TTC549 (cell line): ENCODE data around the gene ZFHX3.
"Not testable (repeated sequence)": the region's sequence is repeated elsewhere in the genome, so short reads cannot be mapped to it uniquely, and the experiment has no call there.

Experiments
- FAIRE-seq: peaks from 2 replicates; lab custom pipeline; 2012; peaks lifted over from hg19 to GRCh38; lab: Jason Lieb, UNC

Gene ZFHX3

GRCh38 chr16:72996291-72997062 is 51.5 kb downstream of the ZFHX3 start:
- no peak for FAIRE-seq

DNA sequence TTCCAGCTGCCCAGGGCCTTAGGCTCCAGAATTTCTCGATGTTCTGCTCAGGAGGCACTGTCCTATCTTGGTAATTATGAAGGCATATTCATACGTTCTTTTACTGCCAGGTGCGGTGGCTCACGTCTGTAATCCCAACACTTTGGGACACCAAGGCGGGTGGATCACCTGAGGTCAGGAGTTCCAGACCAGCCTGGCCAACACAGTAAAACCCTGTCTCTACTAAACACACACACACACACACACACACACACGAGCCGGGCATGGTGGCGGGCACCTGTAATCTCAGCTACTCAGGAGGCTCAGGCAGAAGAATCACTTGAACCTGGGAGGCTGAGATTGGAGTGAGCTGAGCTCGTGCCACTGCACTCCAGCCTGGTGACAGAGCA is 52.1 kb downstream of the ZFHX3 start:
- FAIRE-seq: not testable (repeated sequence)

DNA sequence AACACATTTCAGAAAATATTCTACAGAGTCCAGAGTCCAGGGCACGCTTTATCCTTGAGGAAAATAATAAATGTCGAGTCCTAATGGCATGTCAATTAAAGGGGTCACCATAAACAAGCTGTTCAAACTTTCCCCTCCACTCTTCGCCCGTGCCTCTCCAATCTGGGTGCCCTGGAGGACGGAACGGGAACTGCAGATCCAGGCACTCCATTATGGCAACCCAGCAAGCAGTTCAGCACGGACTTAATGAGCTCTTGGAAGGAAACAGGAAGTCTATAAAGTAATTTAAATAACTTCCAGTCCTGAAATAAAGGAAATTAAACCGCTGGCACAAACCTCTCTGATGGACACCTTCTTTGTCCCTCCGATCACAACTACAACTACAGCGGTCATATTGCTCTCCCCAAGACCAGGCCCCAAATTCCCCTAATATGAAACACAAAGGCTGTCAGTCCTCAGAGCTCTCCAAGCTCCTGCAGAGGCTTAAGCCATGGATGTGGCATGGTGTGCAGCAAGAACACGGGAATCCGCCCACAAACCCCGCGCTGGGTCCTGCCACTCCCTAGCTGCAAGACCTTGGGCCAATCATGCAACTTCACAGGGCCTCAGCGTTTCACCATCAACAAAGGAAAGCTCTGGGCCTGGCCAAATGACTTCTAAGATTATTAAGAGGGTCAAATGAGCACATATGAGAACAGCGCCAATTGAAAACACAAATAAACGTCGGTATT is 52.6 kb downstream of the ZFHX3 start:
- no peak for FAIRE-seq

DNA sequence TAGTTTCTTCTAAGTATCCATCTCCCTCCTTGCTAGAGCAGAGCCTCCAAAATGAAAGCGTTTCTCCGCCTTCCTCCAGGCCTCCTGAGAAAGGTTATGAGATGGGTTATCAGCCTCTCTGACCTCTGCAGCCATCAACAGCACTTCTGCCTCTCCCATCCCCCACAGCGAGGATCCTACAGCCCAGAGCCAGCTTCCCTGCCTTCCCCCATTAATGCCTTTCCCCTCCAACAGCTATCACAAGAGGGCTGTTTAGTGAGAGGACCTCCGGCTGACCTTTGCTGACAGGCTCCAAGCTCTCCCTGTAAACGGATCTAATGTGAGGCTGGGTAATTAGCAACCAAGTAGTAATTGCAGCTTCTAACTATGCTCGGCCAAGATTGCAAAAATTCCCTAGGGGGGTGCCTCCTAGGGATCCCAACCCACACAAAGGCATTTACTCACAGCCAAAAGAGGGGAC is 55.8 kb downstream of the ZFHX3 start:
- FAIRE-seq: no peak

GRCh38 chr16:72991644-72992043 is 56.3 kb downstream of the ZFHX3 start:
- no peak for FAIRE-seq

DNA sequence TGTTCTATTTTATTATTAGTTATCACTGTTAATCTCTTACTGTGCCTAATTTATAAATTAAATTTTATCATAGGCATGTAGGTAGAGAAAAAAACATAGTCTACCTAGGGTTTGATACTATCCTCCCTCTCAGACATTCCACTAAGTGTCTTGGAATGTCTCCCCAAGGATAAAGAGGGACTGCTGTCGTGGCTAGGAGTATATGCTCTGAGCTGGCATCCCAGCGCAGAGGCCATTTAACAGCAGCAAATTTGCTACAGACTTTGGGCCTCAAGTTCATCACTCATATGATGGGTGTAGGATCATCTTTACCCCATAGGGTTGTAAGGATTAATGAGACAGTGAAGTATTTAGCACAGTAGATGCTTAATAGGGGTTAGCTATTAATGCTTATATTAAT is 56.7 kb downstream of the ZFHX3 start:
- no peak for FAIRE-seq

DNA sequence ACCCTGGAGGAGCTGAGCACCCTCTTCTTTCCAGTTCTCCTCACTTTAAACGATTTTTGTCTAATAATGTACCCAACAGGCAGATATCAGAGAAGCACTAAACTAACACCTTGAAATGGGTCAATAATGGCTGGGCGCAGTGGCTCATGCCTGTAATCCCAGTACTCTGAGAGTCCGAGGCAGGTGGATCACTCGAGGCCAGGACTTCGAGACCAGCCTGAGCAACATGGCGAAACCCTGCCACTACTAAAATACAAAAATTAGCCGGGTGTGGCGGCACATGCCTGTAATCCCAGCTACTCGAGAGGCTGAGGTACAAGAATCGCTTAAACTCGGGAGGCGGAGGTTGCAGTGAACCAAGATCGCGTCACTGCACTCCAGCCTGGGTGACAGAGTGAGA is 57.4 kb downstream of the ZFHX3 start:
- FAIRE-seq: no peak

GRCh38 chr16:72989579-72990551 is 58.1 kb downstream of the ZFHX3 start:
- no peak for FAIRE-seq

GRCh38 chr16:72989203-72989578 is 58.7 kb downstream of the ZFHX3 start:
- not testable (repeated sequence) for FAIRE-seq

- no peak for FAIRE-seq
Observed at GRCh38 chr16:72988569-72988968, 59.4 kb downstream of the ZFHX3 start.

DNA sequence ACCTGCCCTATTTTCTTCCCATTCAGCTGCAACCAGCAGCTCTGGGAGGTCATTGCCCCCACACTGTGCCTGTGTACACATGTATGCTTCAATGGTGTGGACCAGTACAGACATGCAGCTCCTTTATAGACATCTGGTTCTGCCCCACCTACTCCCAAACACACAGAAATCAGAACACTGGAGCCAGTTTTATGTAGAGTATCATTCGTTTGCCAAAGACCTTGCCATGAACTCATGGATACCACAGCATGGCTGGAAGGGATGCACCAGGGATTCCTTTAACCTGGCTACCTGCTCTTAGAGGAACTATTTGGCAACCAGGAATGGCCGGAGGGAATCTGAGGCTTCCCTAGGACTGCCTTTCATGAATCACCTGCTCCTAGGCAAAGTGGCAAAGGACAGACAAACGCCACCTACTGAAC is 60.4 kb downstream of the ZFHX3 start:
- no peak for FAIRE-seq

GRCh38 chr16:72985995-72986394 is 61.9 kb downstream of the ZFHX3 start:
- FAIRE-seq: no peak

DNA sequence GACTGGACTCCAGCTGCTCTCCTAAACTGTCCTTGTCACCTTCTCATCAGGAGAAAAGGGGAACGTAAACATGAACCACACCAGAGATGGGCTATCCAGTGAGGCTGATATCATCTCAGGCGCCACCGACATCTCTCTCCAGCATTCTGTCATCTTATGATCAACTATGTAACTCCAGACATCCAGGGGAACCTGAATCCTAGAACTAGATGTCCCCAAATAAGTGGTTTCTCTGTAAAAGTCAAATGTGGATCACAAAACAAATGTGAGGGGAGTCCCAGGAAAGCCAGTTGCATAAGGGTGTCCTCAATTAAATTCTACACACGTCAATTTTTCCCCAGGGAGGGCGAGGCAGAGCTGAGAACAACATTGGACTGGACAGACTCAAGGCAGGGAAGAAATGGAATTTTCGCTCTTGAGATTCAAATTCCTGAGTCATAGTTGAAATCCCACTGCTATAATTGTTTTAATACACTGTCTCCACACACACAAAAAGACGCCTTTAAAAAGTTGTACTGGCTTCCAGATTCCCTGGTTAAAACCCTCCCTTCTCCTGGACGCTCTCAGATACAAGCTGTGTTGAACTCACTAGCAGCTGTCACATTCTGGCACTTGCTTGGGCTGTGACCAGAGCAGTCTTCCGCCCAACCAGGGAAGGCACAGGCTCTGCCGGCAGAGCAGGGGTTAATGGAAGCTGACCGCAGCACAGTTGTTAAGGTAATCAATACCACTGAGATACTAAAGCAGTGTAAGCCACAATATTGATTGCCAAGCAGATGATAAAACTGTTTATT is 62.6 kb downstream of the ZFHX3 start:
- no peak for FAIRE-seq

GRCh38 chr16:72983728-72984350 is 64.1 kb downstream of the ZFHX3 start:
- no peak for FAIRE-seq

DNA sequence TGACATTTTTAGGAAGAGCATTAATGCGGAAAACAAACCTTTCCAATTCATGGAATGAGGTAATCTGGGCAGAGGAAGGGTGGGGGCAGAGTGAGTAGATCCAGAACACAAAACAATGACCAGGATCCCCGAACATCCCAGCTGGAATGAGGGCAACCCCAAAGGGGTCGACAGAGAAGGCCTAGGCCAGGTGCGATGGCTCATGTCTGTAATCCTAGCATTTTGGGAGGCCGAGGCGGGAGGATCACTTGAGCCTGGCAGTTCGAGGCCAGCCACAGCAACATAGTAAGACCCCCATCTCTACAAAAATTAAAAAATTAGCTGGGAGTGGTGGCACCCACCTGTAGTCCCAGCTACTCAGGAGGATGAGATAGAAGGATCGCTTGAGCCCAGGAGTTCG is 64.7 kb downstream of the ZFHX3 start:
- FAIRE-seq: no peak

- no peak for FAIRE-seq
Observed at GRCh38 chr16:72979974-72980373, 68.0 kb downstream of the ZFHX3 start.

DNA sequence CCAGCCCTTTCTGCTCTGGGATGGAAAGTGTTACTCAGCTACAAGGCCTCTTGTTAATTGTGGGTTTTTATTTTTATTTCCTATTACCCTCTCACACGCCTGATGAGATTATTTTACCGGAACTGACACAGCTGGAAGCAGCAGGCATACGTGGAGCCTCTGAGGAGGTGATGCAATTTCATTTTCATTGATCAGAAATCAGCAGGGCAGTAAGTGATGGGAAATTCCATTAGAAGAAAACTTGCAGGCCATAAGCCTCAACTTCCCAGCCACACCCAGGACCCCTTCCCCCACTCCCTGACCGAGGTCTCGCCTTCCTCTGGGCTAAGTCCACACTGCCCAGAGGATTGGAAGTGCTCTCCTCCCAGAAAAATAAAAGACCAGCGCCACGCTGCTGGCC is 69.7 kb downstream of the ZFHX3 start:
- FAIRE-seq: no peak

GRCh38 chr16:72977127-72977526 is 70.8 kb downstream of the ZFHX3 start:
- no peak for FAIRE-seq

DNA sequence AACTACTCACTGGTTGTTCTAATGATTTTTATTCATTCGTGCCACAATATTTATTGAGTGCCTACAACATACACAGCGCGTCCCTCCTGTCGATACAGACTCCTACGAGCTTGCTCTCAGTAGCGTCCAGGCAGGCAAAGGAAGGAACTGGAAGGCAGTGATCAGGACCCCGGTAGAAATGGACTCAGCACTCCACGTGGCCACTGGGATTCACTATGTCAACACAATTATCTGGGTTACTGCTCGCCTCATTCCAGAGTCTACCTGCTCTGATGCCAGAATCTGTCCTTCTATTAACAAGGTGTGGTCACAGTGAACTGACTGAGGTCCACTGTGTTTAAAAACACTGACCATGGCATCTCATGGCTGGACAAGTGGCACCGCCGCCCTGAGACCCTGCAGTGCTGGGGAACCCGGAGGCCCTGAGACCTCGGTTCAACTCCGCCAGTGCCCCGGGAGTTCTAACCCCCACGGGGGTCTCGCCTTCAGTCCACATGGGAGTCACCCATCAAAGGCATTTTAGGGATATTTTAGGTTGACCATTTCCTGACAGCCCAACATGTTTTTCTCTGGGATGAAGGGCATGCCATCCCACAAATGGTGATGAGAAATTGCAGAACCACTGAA is 71.4 kb downstream of the ZFHX3 start:
- no peak for FAIRE-seq

- no peak for FAIRE-seq
Observed at GRCh38 chr16:72975809-72976437, 72.0 kb downstream of the ZFHX3 start.
